NCI-H1436 (cell line): ENCODE results near the gene CASKIN1.

ENCODE experiments used
- DNase-seq: peaks from one replicate; lab custom pipeline; 2025; lab: John Stamatoyannopoulos, UW

Gene CASKIN1

DNA sequence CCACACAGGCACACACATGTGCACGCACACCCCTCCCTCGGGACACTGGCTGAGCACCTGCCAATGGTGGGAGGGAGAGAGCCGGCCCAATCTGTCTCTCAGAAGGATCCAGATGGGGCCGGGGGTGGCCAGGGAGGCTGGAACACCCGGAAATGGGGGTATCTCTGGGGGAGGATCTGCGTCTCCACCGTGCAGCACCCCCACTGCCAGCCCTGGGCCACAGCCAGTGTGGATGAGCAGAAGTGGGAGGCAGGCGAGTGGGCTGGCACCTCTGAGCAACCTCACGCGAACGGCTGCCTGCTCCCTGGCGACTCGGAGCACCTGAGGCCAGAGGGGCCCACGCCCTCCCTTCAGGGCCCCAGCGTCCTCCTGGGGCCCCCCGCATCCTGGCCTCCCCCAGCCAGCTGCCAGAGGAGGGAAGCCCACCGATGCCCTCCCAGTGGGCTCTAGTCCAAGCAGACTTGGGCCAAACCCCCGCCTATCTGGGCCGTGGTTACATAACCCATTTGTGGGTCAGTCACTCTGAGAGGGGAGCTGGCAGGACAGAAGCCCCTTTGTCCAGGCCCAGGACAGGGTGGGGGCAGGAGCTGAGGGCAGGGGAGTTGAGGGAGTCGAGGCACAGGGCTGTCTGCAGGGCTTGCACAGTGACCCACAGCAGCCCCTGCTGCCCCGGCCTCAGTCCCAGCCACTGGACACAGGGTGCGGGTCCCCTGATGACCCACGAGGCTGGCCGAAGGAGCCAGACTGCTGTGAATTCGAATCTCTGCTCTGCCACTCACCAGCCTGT lies 5.6 kb downstream of the CASKIN1 start:
- DNase-seq, result peak; percentile 31

DNA sequence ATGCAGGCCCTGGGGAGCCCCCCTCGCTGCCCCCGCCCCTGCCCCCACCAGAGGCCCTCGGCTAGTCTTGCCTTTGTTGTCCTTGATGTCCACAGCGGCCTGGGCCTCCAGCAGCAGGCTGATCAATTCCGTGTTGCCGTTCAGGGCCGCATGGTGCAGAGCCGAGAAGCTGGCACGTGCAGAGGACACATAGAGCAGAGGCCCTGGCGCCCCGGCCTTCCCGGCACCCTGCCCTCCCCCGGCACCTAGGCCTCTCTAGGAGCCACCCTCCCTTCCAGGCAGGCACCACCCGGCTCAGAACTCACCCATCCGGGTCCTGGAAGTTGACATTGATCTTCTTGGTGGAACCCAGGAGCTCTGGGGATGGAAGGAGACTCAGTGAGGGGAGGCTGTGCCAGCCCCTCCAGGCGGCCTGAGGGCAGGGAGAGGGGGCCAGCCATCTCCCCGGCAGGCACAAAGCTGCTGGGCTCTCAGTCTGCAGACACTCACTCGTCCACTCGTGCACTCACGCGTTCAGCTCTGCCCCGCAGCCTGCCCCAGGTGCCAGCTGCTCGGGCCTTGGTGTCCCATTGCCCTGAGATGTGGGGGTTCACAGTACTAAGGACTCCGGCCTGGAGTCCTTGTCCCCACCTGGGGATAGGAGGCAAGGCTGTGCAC lies 6.3 kb downstream of the CASKIN1 start:
- no peak for DNase-seq

DNA sequence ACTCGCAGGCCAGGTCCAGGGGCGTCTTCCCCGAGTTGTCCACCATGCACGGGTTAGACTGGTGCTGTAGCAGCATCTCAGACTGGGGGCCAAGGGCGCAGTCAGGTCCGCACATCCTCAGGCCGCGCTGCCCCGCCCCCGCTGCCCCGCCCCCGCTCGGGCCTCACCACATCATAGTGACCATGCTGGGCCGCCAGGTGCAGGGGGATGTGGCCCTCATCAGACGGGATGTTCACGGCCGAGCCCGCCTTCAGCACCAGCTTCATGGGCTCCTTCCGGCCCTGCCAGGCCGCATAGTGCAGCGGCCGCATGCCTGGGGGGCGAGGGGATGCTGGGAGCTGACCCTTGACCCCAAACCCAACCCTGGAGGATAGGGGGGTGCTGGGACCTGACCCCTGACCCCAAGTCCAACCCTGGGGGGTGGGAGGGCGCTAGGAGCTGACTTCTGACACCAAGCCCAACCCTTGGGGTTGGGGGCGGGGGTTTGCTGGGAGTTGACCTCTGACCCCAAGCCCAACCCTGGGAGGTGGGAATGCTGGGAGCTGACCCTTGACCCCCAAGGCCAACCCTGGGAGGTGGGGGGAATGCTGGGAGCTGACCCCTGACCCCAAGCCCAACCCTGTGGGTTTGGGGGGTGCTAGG lies 7.0 kb downstream of the CASKIN1 start:
- DNase-seq, result no peak

DNA sequence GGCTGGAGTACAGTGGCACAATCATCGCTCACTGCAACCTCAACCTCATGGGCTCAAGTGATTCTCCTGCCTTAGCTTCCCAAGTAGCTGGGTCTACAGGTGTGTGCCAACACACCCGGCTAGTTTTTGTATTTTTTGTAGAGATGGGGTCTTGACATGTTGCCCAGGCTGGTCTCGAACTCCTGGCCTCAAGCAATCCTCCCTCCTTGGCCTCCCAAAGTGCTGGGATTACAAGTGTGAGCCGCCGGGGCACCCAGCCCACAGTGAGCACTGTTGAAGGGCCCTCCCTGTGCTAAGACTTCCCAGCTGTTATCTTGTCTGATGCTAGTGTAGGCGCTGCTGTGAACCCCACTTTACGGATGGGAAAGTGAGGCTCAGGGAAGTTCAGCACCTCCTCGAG lies 8.0 kb downstream of the CASKIN1 start:
- no peak for DNase-seq

DNA sequence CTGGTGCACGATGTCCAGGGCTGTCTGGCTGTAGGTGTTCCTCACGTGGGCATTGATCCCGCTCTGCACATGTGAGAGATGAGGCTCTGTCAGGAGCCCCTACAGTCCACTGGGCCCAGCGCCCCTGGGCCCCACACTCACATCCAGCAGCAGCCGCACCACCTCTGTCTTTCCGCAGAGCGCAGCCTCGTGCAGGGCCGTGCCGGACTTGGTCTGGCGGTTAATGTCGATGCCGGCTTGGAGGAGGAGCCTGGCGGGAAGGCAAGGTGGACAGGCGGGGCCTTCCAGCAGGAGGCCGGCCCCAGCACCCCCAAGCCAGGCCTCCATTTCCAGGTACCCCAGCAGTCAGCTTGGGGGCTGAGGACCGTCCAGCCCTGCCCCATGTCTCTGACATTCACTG lies 9.2 kb downstream of the CASKIN1 start:
- no peak for DNase-seq

DNA sequence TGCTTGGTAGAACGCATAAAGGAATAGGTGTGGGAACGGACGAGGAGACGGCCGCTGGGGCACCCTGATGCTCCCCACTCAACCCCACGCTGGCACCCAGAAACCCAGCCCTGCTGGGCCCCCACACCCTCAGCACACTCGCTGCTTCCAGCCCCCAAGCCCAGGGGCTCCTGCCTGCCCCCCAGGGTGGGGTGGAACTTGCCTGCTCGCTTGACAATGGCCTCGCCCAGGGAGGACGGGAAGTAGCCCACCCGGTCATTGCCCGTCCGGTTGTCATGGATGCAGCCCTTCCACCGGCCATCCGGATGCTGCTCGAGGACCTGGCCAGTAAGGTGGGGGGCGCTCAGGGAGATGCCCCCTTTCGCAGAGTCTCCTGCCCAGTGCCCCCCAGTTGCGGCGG lies 9.9 kb downstream of the CASKIN1 start:
- no peak for DNase-seq

DNA sequence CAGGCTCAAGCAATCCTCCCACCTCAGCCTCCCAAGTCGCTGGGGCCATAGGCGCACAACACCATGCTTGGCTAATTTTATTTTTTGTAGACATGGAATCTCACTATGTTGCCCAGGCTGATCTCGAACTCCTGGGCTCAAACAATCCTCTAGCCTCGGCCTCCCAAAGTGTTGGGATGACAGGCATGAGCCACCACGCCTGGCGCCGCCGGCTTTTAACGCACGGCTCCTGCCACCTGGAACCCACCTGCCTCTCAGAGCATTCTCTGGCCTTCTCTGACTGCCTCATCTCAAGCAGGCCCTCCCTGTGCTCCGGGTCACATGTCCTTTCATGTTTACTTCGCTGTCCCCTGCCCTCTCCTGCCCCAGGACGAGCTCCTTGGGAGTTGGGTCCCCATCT lies 10.3 kb downstream of the CASKIN1 start:
- DNase-seq, result no peak

DNA sequence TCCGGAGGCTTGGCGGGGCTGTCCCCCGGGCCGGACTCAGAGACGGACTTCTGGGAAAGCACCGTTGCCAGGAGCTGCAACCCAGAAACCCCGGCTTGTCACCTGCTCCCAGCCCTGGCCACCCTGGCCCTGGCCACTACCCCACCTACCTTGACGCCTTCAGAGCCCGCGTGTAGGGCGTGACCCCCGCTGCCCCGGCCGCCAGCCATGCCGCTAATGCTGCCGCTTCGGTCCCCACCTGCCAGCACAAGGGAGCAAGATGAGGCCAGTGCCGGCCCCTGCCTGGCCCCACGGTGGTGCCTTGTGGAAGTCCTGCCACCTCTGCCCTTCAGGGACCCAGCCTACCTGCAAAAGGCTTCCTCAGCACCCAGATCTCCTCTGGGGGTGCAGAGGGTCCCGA lies 11.4 kb downstream of the CASKIN1 start:
- DNase-seq, result no peak

DNA sequence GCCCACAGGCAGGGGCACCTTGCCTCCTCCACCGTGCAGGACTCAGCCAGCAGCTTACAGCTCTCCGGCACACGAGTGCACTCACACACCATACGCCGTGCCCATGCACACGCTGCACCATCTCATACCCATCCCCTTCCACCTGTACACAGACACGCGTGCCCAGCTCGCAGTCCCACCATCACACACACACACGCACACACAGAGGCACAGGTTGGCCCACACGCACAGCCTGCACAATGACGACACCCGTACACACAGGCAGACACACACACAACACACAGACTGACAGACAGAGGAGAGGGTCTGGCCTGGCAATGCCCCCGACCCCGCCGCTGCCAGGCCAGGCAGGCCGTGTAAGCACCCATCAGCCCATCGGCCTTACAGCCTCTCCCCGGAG lies 12.1 kb downstream of the CASKIN1 start:
- no peak for DNase-seq

DNA sequence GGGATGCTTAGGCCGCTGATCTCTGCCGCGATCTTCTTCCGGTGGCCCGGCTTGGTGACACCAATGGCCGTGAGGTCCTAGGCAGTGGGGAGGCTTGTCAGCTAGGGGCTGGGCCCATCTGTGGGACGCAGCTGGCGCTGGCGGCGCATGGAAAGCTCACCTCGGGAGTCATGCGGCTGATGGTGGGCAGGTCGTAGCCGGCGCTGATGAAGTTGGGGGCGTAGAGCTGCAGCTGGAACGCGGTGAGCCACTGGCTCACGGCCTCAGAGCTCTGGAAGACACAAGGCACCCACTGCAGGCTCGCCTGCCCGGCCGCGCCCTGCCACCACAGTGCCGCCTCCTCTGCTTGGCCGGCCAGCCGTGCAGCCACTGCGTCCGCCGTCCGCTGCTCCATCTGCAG lies 12.7 kb downstream of the CASKIN1 start:
- no peak for DNase-seq

DNA sequence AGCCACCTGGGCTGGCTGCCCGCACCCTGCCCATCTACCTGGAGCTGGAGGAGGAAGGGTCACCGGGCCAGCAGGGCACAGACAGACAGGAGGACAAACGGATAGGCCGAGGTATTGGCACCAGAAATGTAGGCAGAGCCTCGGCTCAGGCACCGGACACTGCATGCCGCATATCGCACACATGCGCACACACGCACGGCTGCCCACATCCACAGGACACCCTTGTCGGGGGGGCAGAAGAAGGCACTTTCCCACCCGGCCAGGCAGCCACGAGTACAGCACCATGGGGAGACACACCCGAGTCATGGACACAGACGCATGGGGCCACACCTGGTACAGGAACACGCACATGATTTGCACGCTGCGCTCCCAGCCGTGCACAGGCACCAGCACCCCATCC lies 14.5 kb downstream of the CASKIN1 start:
- DNase-seq, result no peak

DNA sequence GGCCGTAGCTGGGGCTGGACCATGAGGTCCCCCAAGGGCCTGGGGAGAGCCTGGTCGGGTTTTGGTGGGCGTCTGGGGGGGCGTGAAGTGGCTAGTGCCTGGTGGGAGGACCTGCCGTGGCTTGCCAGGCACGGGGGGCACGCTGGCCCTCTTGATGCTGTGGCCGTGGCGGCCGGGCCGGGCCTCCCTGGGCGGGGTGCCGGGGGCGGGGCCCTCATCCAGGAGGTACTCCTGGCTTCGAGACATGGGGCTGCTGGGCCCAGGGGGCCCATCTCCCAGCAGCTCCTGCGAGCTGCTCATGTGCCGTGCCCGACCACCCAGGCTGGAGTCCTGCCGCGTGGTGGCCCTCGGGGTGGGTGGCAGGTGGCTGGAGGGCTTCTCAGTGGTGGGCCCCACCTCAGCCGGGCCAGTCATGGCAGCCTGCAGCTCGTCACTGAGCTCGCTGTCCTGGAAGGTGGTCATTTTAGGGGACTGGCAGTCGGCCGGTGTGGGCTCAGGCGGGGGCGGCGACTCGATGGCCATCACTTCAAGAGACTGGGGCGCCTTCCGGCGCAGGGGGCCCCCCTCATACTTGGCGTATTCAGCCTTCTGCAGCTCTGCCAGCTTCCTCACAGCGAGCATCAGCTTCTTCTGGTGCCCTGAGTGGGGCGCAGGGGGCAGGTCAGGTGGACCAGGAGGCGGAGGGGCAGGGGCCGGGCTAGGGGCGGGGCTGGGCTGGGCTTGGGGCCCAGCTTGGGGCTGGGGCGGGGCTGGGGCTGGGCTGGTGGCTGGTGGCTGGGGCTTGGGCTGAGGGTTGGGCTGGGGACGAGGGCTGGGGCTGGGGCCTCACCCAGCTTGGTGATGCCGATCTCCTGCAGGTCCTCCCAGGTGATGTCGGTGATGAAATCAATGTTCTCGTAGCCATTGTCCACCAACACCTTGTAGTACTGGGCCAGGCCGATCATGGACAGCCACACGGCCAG lies 15.2 kb downstream of the CASKIN1 start:
- DNase-seq, result no peak

DNA sequence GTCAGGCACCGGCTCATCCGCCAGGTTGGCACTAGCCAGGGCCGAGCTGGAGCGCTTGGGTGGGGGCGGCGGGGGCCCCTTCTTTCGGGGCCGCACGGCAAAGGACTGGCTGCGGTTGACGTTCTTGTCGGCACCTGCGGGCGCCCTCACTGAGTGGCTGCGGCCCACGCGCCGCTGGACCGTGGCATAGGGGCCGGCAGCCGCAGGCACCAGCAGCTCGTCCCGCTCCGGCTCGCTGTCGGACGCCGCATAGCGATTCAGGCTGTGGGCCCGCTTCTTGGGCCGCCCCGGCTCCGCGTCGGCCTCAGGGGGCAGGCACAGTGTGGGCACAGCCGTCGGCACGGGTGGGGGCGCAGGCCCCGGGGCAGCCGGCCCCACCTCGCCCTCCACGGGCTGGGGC lies 15.9 kb downstream of the CASKIN1 start:
- no peak for DNase-seq

DNA sequence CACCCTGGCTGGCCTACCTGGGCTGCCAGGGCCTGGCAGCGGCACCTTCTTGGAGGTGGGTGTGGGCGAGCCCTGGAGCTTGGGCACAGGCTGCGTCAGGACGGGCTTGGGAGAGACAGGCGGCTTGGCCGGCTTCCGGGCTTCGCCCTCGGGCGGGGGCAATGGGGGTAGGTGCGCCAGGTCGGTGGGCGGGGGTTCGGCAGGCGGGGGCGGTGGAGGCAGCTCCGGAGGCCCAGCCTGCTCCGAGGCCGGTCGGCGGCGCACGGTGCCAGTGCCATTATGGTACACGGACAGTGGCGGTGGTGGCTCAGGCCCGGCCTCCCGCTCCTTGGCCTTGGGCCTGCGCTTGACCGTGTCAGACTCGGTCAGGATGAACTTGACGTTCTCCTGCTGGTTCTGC lies 16.8 kb downstream of the CASKIN1 start:
- no peak for DNase-seq

DNA sequence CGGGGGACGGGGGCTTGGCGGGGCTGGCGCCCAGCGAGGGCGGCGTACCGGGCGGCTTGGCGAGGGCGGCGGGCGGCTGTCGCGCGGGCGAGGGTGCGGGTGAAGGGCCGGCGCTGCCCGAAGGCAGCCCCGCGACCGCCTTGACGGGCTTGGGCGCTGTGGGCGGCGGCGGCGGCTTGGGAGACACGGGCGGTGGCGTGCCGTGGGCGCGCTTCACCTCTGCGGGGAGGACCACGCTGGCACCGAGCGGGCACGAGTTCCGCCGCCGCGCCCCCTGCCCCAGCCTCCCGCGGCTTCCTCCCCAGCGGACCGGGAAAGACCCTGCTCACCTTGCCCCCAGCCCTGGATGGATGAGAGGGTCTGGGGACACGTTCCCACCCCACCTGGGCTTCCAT lies 17.3 kb downstream of the CASKIN1 start:
- no peak for DNase-seq

DNA sequence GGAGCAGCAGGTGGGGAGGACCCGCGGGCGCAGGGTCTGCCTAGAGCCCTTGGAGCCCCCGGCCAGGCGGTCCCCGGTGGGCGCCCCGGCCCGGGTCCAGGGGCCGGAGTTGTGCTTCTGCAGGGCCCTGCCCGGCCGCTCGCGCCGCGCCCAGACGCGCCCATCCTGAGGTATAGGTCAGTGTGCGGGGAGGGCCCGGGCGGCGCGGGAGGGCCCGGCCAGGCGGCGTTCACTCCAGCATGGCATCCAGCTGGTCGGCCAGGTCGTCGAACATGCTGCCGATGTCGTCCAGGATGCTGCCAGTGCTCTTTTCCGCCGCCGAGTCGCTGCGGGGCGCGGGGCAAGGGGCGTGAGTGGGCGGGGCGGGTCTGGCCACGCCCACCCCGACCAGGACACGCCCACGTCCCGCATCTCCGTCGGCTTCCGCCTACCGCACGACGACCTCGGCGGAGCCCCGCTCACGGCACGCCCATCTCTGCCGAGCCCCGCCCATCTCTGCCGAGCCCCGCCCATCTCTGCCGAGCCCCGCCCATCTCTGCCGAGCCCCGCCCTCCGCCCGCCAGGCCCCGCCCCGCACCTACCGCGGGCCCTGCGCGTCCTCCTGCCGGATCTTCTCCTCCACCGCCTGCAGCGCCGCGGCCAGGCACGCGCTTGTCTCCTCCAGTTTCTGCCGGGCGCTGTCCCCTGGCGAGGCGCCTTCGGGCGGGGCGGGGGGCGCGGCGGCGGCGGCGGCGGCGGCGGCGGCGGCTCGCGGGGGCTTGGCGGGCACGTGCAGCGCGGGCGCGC lies 17.9 kb downstream of the CASKIN1 start:
- no peak for DNase-seq

DNA sequence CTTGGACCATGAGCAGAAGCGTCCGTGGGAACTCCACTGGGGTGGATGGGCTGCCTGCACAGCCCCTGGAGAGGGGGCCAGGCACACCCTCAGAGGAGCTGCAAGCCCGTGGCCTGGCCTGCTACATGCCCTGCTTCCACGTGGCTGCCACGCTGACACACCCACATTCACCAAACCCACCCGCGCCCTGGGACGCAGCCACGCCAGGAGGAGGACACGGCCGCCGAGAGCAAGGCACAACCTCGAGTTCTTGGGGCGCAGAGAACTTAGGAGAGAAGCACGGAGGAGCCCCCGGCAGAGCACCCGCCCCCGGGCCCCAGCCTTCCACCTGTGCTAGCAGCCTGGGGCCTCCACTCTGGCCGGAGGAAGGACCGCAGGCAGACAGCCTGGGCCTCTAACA lies 18.8 kb downstream of the CASKIN1 start:
- no peak for DNase-seq

DNA sequence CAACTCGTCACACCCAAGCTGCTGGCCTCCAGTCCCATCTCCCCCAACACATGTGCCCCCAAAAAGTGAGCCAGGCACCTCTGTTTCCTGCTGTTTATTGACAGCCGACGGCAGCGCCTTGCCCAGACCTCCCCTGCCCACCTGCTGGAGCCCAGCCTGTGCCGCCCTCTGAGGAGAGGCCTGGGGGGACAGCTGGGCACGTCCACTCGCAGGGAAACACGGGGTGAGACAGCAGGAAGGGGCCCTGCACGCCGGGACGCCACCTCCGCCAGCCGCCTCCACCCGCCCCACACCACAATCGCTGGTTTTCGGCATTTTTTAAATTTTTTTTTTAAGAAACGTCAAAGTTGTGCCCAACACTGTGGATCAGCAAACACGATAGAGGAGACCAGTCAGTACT lies 19.3 kb downstream of the CASKIN1 start:
- DNase-seq, result no peak

DNA sequence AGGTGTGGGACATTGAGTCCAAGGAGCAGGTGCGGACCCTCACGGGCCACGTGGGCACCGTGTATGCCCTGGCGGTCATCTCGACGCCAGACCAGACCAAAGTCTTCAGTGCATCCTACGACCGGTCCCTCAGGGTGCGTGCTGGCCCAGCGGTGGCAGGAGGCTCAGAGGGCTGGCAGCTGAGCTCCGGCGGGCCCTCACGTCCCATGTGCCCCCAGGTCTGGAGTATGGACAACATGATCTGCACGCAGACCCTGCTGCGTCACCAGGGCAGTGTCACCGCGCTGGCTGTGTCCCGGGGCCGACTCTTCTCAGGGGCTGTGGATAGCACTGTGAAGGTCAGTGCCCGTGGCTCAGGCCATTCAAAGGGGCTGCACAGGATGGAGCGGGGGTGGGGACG lies 20.4 kb downstream of the CASKIN1 start:
- DNase-seq, result no peak

DNA sequence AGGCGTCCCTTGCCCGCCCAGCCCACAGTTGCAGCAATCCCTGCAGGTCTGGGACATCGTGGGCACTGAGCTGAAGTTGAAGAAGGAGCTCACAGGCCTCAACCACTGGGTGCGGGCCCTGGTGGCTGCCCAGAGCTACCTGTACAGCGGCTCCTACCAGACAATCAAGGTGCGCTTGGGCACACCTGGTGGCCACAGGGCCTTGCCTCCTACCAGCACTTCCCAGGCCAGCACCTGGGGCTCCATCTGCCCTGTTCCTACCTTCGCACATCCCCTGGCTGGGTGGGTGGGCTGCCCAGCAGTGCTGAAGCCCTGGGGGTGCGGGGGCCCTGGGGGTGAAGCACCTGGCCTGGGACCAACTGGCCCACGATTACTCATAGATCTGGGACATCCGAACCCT lies 21.0 kb downstream of the CASKIN1 start:
- DNase-seq, result no peak

DNA sequence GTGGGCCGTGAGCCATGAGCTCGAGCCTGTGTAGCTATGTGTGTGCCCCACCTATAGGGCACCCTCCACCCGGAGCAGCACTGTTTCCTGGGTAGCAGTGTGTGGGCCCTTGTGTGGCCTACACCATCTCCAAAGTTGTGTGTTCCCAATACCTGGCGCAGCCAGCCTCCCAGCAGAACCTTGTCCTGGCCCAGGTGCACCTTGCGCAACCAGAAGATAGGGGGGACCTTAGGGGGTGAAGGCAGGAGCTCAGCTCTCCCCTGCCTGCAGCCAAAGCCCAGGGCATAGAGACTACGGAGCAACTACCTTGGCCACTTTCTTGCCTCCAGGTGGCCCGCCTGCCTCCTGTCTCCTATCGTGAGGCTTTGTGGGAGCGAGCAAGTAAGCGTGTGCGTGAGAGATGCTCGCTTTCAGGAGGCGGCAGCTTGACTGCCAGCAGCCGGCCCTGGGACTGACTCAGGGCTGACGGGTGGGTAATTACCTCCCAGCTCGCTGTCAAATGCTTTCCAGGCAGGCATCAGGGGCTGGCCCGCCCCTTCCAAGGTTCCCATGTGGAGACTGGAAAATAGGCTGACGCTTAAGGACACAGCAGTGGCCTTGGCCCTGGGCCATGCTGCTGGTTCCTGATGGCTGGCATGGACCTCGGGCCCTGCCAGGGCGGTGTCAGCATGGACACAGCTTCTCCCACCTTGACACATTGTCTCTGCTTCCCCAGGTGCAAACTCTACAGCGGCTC lies 21.8 kb downstream of the CASKIN1 start:
- no peak for DNase-seq
